SH-SY5Y (cell line): Measurements from ENCODE around the gene FMO5.

Source experiments
- GATA2 ChIP-seq: IDR thresholded peaks from 2 replicates; pipeline ENCODE4 v1.6.1; 2011; ENCODE audit warnings: mild to moderate bottlenecking, low read depth, low read length
- GATA3 ChIP-seq: IDR thresholded peaks from 2 replicates; pipeline ENCODE4 v1.6.1; 2011; ENCODE audit warnings: low read depth, mild to moderate bottlenecking, low read length, moderate library complexity

The FMO5 gene

GRCh38 chr1:147243841-147244240 is 18.7 kb upstream of the FMO5 start:
- TF ChIP-seq GATA3: no peak

- no peak for TF ChIP-seq GATA2
- no peak for TF ChIP-seq GATA3
Measured at GRCh38 chr1:147243228-147243685, 18.1 kb upstream of the FMO5 start.

DNA sequence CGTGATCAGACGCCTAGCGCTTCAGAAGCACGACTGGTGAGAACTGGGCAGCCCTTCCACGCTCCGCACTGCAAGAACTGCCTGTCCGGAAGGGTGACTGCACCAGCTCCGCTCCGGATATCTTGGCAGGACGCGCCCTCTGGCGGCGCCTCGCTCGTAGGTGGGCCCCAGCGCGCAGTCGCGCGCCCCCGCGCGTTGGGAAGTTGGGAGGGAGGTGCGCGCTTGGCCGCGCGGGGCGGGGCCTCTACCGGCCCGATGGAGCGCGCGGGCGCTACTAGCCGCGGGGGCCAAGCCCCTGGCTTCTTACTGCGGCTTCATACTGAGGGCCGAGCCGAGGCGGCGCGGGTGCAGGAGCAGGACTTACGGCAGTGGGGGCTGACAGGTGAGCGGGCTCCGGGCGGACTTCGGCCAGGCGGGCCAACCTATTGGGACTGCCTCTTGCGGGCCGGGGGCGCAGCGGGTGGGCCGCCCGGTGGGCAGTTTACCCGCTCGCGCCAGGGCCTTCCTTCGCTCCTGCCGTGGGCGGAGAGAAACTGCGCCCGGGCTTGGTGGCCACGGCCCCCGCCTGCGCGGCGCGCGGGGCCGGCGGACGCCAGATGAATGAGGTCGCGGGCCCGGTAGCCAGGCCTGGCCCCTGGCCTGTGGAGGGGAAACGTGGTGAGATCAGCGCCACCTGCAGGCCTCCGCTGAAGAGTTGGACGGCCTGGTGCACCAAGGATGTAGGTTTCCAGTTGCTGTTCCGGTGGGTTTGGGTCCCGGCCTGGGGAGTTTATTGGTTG is 17.5 kb upstream of the FMO5 start, which contains the start of gene CHD1L:
Gene CHD1L (plus strand): TSS at position 236 of the 779 bp plus-strand sequence. CDS start 20 bp downstream, at position 256.
- TF ChIP-seq GATA3 (no peak), GATA2 (peak; percentile 20; the same call in 1 of the 2 replicates)

DNA sequence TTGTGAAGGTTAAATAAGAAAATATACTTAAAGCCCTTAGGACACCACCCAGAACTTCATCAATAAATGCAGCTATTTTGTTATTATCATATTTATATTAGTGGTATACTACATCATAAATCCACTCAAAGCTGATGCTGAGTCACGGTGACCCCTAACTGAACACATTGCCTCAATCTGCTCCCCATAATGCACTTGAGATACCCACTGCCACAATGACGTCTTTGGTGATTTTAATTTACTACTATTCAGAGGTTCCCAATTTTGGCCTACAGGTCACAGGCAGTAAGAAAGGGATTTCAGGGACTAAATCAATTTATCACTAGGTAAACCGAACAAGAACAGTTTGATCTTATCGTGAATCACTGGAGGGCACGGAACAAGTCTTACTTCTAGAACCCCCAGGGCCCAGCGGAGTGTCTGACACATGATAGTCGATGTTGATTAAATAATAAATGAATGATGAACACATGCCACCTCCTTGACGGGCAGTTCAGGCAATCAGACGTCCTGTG is 16.9 kb upstream of the FMO5 start:
- TF ChIP-seq GATA3 (no peak), GATA2 (peak; percentile 60; the same call in 1 of the 2 replicates)

DNA sequence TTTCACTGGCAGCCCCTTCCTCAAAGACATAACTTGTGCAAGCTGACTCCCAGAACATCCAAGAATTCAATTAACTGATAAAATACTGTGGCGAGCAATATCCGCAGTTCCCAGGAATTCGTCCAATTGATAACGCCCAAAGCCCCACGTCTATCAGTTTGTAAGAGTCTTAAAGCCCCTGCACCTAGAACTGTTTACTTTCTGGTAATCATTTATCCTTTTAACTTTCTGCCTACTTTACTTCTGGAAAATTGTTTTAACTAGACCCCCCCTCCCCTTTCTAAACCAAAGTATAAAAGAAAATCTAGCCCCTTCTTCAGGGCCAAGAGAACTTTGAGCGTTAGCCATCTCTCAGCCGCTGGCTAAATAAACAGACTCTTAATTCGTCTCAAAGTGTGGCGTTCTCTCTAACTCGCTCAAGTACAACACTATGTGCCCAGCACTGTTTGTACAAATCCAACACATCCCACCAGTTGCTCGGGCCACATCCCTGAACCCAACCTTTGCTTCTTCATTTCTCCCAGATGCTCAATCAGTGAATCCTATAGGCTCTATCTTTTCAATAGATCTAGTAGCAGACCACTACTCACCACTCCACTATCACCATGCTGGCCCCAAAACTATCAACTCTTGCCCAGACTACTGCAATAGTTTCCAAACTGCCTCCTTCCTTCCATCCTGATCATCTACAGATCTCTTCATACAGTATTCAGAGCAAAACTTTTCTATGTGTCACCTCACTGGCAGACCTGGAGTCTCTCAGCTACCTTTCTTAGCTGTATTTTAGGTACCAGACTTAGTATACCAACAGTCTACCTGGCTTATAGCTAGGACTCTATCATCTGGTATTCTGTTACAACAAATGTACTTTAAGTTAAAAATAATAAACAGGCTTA is 14.0 kb upstream of the FMO5 start:
- TF ChIP-seq GATA2 (no peak), GATA3 (no peak)

DNA sequence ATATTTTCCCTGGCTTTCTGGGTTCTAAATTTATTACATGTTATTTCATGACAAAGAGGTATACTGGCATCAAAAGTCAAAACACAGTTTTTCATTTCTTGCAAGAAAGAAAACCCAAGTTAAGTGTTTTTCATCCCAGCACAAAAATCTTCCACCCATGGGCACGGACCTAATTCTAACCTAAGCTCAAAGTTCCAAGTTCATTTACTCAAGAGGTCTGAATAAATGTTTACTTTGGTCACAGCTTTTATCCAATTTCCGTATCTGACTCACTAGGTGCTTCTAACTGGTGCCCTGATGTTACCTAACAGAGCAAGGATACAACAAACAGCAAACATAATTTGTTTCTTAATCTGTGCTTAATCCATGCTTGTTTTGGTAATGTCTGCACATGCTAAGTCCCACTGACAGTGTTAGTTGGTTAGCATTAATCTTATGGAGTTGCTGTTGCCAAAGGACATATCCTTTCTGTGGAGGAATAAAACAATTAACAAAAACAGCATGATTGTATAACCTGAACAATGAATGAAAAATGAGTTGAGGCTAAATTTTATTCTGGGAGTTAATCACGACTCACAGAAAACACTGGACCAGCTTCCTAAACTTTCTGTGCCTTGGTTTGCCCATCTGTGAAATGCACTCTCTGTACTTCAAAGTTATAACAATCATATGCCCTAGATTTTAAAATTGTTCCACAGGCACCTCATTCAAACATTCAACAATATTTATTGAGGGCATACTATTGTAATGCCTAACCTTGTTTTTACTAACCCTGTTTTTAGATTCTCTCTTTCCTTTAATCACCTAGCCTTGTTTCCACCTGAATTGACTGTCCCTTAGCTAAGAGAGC is 13.1 kb upstream of the FMO5 start:
- TF ChIP-seq GATA3: no peak
- no peak for TF ChIP-seq GATA2

DNA sequence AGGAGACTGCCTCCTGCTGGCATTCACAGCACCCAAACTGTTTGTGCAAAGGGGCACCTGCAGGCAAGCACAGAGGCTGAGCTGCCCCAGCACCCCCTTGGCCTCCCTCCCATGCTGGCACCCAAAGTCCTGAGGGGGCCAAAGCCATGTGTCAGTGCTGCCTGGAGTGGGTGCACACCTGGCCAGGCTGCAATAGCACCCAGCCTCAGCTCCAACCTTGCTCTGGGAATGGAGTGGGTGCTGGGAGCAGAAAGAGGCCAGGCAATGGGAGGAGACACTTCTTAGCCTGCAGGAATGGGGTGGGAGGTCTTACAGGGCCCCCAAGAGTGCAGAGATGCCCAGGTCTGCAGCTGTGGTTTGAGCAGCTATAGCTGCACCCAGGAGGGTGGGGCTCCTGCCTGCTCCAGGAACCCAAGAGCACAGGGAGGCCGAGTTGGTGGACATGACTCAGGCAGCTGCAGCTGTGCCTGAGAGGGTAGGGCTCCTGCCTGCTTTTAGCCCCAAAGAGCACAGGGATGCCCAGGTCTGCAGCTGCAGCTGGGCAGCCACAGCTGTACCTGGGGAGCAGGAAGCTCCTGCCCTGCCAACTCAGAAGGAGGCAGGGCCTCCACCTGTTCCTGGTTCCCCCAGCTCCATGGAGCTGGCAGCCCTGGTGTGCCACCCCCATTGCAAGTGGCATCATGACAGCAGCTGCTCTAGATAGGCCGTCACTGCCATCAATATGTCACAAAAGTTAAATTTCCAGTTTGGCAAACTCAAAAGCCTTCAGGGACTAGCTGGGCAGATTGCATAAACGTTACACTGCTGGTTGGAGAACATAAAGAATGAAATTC is 12.0 kb upstream of the FMO5 start:
- TF ChIP-seq GATA2 (no peak), GATA3 (no peak)

GRCh38 chr1:147236448-147236847 is 11.3 kb upstream of the FMO5 start:
- TF ChIP-seq GATA3 (no peak), GATA2 (no peak)

DNA sequence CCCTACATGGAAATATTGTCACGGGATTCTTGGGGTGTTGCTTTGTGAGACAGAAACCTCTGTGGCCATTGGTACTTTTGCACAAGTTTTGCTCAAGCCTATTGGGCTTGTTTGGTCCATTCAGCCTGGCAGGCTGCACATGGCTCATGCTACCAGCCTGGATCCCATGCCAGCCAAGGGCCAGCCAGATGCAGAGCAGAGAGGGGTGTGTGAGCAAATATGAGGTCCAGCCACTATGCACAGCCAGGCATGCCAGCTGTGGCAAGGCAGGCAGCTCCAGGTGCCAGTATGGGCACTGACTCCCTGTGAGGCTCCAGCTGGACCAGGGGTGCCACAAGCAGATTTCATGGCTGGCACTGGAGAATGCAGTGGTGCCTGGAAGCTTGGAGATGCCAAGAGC is 10.7 kb upstream of the FMO5 start:
- no peak for TF ChIP-seq GATA2
- TF ChIP-seq GATA3: no peak

DNA sequence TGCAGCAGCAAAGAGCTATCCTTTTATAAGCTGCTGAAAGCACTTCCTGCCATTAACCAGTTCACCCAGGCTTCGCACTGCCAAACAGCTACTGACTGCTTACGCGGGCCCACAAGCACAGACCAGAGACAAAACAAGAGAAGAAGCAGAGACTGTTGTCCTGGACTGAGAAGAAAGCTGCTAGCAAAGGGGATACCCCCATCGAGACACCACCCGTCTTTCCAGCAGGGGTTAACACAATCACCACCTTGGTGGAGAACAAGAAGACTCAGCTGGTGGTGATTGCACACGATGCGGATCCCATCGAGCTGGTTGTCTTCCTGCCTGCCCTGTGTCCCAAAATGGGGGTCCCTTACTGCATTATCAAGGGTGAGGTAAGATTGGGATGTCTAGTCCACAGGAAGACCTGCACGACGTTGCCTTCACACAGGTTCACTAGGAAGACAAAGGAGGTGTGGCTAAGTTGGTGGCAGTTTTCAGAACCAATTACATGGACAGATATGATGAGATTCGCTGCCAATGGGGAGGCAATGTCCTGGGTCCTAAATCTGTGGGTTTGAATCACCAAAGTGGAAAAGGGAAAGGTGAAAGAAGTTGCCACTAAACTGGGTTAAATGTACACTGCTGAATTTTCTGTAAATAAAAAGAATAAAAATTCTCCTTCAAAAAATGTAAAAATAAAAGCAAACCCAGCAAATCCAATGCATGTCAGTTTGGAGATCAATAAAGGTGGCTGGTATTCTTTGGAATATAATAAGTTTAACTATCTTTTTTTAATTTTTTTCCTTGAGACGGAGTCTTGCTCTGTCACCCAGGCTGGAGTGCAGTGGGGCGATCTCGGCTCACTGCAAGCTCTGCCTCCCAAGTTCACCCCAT is 1.2 kb downstream of the FMO5 start:
- TF ChIP-seq GATA3: no peak
- no peak for TF ChIP-seq GATA2

DNA sequence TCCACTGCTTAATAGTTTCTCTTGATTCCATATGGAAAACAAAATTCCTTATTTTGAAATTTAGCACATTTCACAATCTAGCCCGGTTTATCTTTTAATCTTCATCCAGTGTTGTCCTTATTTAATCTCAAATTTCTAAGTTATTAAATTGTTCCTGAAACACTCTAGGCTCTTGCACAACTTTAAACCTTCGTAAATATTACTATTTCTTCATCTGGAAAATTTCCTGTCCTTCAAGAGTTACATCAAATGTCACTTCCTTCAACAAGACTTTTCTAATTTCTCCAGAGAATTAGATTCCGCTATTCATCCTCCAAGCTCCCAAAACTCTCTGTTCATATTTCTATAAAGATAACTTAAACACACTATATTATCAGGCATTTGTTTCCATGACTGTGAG is 6.5 kb downstream of the FMO5 start:
- TF ChIP-seq GATA3 (no peak), GATA2 (no peak)

DNA sequence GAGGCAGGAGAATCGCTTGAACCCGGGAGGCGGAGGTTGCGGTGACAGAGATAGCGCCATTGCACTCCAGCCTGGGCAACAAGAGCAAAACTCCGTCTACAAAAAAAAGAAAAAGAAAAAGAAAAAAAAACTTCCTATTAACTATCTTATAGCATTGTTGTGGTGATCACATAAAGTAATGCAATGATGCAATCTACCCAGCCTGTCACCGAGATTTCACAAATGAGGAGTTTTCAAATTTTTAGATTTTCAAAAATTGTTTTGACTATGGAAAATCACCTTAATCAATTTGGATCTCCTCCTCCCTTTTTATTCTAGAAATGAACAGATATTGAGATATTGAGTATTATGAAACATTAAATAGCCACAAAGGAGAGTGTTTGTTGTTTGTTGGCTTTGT is 8.0 kb downstream of the FMO5 start:
- TF ChIP-seq GATA2 (no peak), GATA3 (no peak)

- TF ChIP-seq GATA2: no peak
- TF ChIP-seq GATA3: no peak
Measured at GRCh38 chr1:147216124-147216523, 9.0 kb downstream of the FMO5 start.
